Natural killer cell (primary cell): ENCODE measurements around the gene GGT1. TPM values are rescaled to one million over a fixed set of nuclear protein-coding genes. Genes with fewer than 3 reads are reported as not detected.

Experiments
- ATAC-seq, 3 donors: fragments of 150-1000 bp in 2 of 3; fragments of 200-7000 bp in 1 of 3; cut with Tn5 transposase; 1 replicate in 1 of 3; 2 replicates in 2 of 3; pipeline ENCODE4 v1.10.0; 2021; ENCODE audit warnings: mild to moderate bottlenecking in 2 of 3, moderate library complexity in 2 of 3
- DNase-seq, 2 donors: peaks; one replicate each; pipeline versions ENCODE4 v3.0.0 to v3.0.0-alpha.2; 2013 to 2021; ENCODE audit warnings: mixed read lengths in 1 of 2
- H3K27ac ChIP-seq: one replicate; pipeline ENCODE4 v1.5.1; 2013; ENCODE audit warnings: mild to moderate bottlenecking, low read length
- H3K27me3 ChIP-seq: one replicate; pipeline ENCODE4 v1.6.1; 2013; ENCODE audit warnings: low read length; ENCODE audit not compliant: control insufficient read depth, insufficient read depth
- H3K36me3 ChIP-seq: one replicate; pipeline ENCODE4 v1.6.1; 2013; ENCODE audit warnings: low read length; ENCODE audit not compliant: control insufficient read depth, insufficient read depth
- H3K4me1 ChIP-seq: one replicate; pipeline ENCODE4 v1.6.1; 2013; ENCODE audit warnings: low read length; ENCODE audit not compliant: control insufficient read depth, insufficient read depth
- H3K4me3 ChIP-seq: one replicate; pipeline ENCODE4 v1.5.1; 2013; ENCODE audit warnings: low read length
- H3K9me3 ChIP-seq: one replicate; pipeline ENCODE4 v1.6.1; 2013; ENCODE audit warnings: low read length; ENCODE audit not compliant: control insufficient read depth, insufficient read depth
- H3K27ac Mint-ChIP-seq, 2 donors: one replicate each; pipeline ENCODE4 v1.8.0; 2022; ENCODE audit warnings: mild to moderate bottlenecking in 2 of 2, mixed read lengths in 2 of 2, moderate library complexity in 1 of 2
- H3K27me3 Mint-ChIP-seq, 2 donors: one replicate each; pipeline ENCODE4 v1.8.0; 2022; ENCODE audit warnings: low read depth in 2 of 2, mixed read lengths in 2 of 2
- H3K36me3 Mint-ChIP-seq: one replicate; pipeline ENCODE4 v1.8.0; 2022; ENCODE audit warnings: mixed read lengths
- H3K4me1 Mint-ChIP-seq, 2 donors: one replicate each; pipeline ENCODE4 v1.8.0; 2022; ENCODE audit warnings: mixed read lengths in 2 of 2
- H3K4me3 Mint-ChIP-seq: one replicate; pipeline ENCODE4 v1.8.0; 2022; ENCODE audit warnings: mild to moderate bottlenecking, moderate library complexity, mixed read lengths
- H3K9me3 Mint-ChIP-seq, 2 donors: one replicate each; pipeline ENCODE4 v1.8.0; 2022; ENCODE audit warnings: mixed read lengths in 2 of 2
- CTCF ChIP-seq: fragments of 200-600 bp; IDR thresholded peaks from one replicate; pipeline ENCODE4 v1.8.0; 2022; ENCODE audit warnings: antibody characterized with exemption
- WGBS: methylation state at CpG from one replicate; pipeline ENCODE4 v1.1.7; 2013; ENCODE audit warnings: missing lambda C conversion rate; ENCODE audit not compliant: insufficient coverage; 5-methylcytosine and 5-hydroxymethylcytosine counted together
- intact Hi-C: fragments of 100-400 bp; cut with micrococcal nuclease; formaldehyde crosslinking; loops from one replicate; pipeline ENCODE4 v1.14.2; 2022
- total RNA-seq, 4 donors: library from RNA; stranded (reverse); fragments of 120-200 nt in 1 of 4; gene quantifications; one replicate each; pipeline versions ENCODE4 v1.2.3 to v1.2.4, GENCODE V29; 2013 to 2022

The GGT1 gene
- total RNA-seq, 3 donors from 2014 or later (not counting 1 experiment from before 2014, with no cell fraction given) = 4.0 to 11.9 (median 7.0) TPM

GRCh38 chr22:24555165-24556039 is 47.6 kb upstream of the GGT1 start, which contains the start of gene SNRPD3:
Gene SNRPD3 (plus strand): TSS chr22:24555999. CDS start chr22:24557675, 1,676 bp downstream.
- intact Hi-C loops = no loop called here
- no peaks in the 10 kb centered on the region for H3K9me3 ChIP-seq
- no peaks in the 10 kb centered on the region for H3K36me3 Mint-ChIP-seq
- H3K4me3 Mint-ChIP-seq = peak within 1 kb of the TSS; percentile 98
- under 1% methylated on average over 59 of the region's 59 CpGs for WGBS
- H3K4me3 ChIP-seq = peak within 1 kb of the TSS; percentile 88
- no peaks in the 10 kb centered on the region for H3K27me3 Mint-ChIP-seq
- H3K27me3 ChIP-seq = no peaks in the 10 kb centered on the region
- peaks cover 64 to 71% of the 10 kb centered on the region in 2 donors for H3K4me1 Mint-ChIP-seq
- peak within 1 kb of the TSS; percentile 87 for H3K27ac ChIP-seq
- peak within 1 kb of the TSS; percentile 99 for H3K27ac Mint-ChIP-seq
- TF ChIP-seq CTCF = no peak
- ATAC-seq = peak; percentile 87 to 96 (median 89)
- H3K4me1 ChIP-seq = peaks cover 37% of the 10 kb centered on the region
- H3K9me3 Mint-ChIP-seq = no peaks in the 10 kb centered on the region
- peaks cover 20% of the 10 kb centered on the region for H3K36me3 ChIP-seq
- DNase-seq = peak; percentile 95 to 99

- Mint-ChIP-seq H3K4me1 (peaks cover 54 to 64% of the 10 kb centered on the region in 2 donors), H3K27ac (peak overlapping the region in 1 of 2 donors; percentile 0), H3K36me3 (no peaks in the 10 kb centered on the region), H3K4me3 (no peak overlapping the region), H3K27me3 (no peaks in the 10 kb centered on the region), H3K9me3 (no peaks in the 10 kb centered on the region)
- no peak overlapping the region for H3K4me3 ChIP-seq
- 84% methylated on average over 4 of the region's 4 CpGs for WGBS
- no peaks in the 10 kb centered on the region for H3K27me3 ChIP-seq
- peaks cover 37% of the 10 kb centered on the region for H3K36me3 ChIP-seq
- ATAC-seq (no peak), DNase-seq (no peak)
- H3K9me3 ChIP-seq = no peaks in the 10 kb centered on the region
- peaks cover 12% of the 10 kb centered on the region for H3K4me1 ChIP-seq
- no peak for TF ChIP-seq CTCF
- H3K27ac ChIP-seq = no peak overlapping the region
- intact Hi-C loops = no loop called here
Measured at GRCh38 chr22:24559471-24559870, 43.5 kb upstream of the GGT1 start.

GRCh38 chr22:24563246-24563645 is 39.7 kb upstream of the GGT1 start:
- peaks cover 38% of the 10 kb centered on the region for H3K36me3 ChIP-seq
- H3K27me3 Mint-ChIP-seq = no peaks in the 10 kb centered on the region
- intact Hi-C loops = no loop called here
- no peak for TF ChIP-seq CTCF
- H3K27ac ChIP-seq = no peak overlapping the region
- no peaks in the 10 kb centered on the region for H3K27me3 ChIP-seq
- no peak for ATAC-seq
- H3K9me3 Mint-ChIP-seq = no peaks in the 10 kb centered on the region
- H3K4me1 Mint-ChIP-seq = peaks cover 24 to 51% of the 10 kb centered on the region in 2 donors
- no peak overlapping the region for H3K4me3 ChIP-seq
- H3K36me3 Mint-ChIP-seq = no peaks in the 10 kb centered on the region
- H3K4me1 ChIP-seq = no peaks in the 10 kb centered on the region
- 91% methylated on average over 2 of the region's 2 CpGs for WGBS
- H3K27ac Mint-ChIP-seq = no peak overlapping the region
- H3K9me3 ChIP-seq = no peaks in the 10 kb centered on the region
- no peak for DNase-seq
- no peak overlapping the region for H3K4me3 Mint-ChIP-seq
